OCI-LY3 (cell line): Measurements from ENCODE around the gene NCAM2.

Experiments used
- H2AFZ ChIP-seq: fragments of 200-600, 300-600 bp; shearing (Covaris generic); 2 replicates; pipeline ENCODE4 v1.6.0; 2014; ENCODE audit warnings: antibody characterized with exemption, low read depth, low read length
- H3K27ac ChIP-seq: fragments of 200-600, 300-600 bp; sonication (generic); 2 replicates; pipeline ENCODE4 v1.5.1; 2014; ENCODE audit warnings: mild to moderate bottlenecking, low read length, moderate library complexity, mixed read lengths
- H3K27me3 ChIP-seq: fragments of 200-600, 300-600 bp; sonication (generic); 2 replicates; pipeline ENCODE4 v1.6.1; 2014; ENCODE audit warnings: low read depth, low read length, mixed read lengths
- H3K36me3 ChIP-seq: fragments of 200-600, 300-600 bp; sonication (generic); replicated peaks from 2 replicates; pipeline ENCODE3; 2014; ENCODE audit warnings: low read depth, low read length, mixed read lengths
- H3K4me1 ChIP-seq: fragments of 300-600, 200-600 bp; sonication (generic); 2 replicates; pipeline ENCODE4 v1.6.1; 2014; ENCODE audit warnings: low read length, mixed read lengths
- H3K4me2 ChIP-seq: fragments of 200-600, 300-600 bp; sonication (generic); 2 replicates; pipeline ENCODE4 v1.6.1; 2014; ENCODE audit warnings: low read length, mixed read lengths
- H3K4me3 ChIP-seq: fragments of 300-600, 200-600 bp; sonication (generic); 2 replicates; pipeline ENCODE4 v1.5.1; 2014; ENCODE audit warnings: antibody characterized with exemption, mild to moderate bottlenecking, low read length, moderate library complexity
- H3K79me2 ChIP-seq: fragments of 300-600, 200-600 bp; shearing (Covaris generic); 2 replicates; pipeline ENCODE4 v1.6.1; 2014; ENCODE audit warnings: mild to moderate bottlenecking, low read length, mixed read lengths
- H3K9ac ChIP-seq: fragments of 300-600, 200-600 bp; shearing (Covaris generic); 2 replicates; pipeline ENCODE4 v1.6.0; 2014; ENCODE audit warnings: mild to moderate bottlenecking, low read length, moderate library complexity
- H3K9me3 ChIP-seq: fragments of 200-600, 300-600 bp; shearing (Covaris generic); 2 replicates; pipeline ENCODE4 v1.6.1; 2014; ENCODE audit warnings: low read length, mixed read lengths; ENCODE audit not compliant: insufficient read depth
- H4K20me1 ChIP-seq: fragments of 200-600, 300-600 bp; sonication (generic); 2 replicates; pipeline ENCODE4 v1.6.1; 2016; ENCODE audit warnings: low read length, mixed read lengths; ENCODE audit not compliant: insufficient read depth
- CTCF ChIP-seq: fragments of 200-600, 300-600 bp; sonication (generic); IDR thresholded peaks from 2 replicates; pipeline ENCODE4 v1.5.1; 2014; ENCODE audit warnings: antibody characterized with exemption, low read length, low read depth
- EZH2phosphoT487 ChIP-seq: fragments of 200-600 bp; shearing (Covaris generic); IDR thresholded peaks from 2 replicates; pipeline ENCODE4 v1.6.1; 2018; ENCODE audit warnings: antibody characterized with exemption, mixed run types, low read depth

Gene NCAM2

GRCh38 chr21:21384977-21385376 lies 386.8 kb downstream of the NCAM2 start:
- H4K20me1 ChIP-seq: no peaks in the 10 kb centered on the region
- H3K9ac ChIP-seq: no peak overlapping the region
- no peaks in the 10 kb centered on the region for H3K27me3 ChIP-seq
- no peaks in the 10 kb centered on the region for H3K9me3 ChIP-seq
- no peak overlapping the region for H3K27ac ChIP-seq
- no peak overlapping the region for H3K4me3 ChIP-seq
- no peak overlapping the region for H2AFZ ChIP-seq
- H3K36me3 ChIP-seq: no peaks in the 10 kb centered on the region
- no peak overlapping the region for H3K4me2 ChIP-seq
- TF ChIP-seq CTCF (no peak), EZH2phosphoT487 (no peak)
- no peaks in the 10 kb centered on the region for H3K79me2 ChIP-seq
- no peaks in the 10 kb centered on the region for H3K4me1 ChIP-seq

GRCh38 chr21:21385404-21385803 lies 387.2 kb downstream of the NCAM2 start:
- Histone ChIP-seq H3K4me2 (no peak overlapping the region), H3K4me1 (no peaks in the 10 kb centered on the region), H2AFZ (no peak overlapping the region), H3K4me3 (no peak overlapping the region), H3K9ac (no peak overlapping the region), H3K36me3 (no peaks in the 10 kb centered on the region), H4K20me1 (no peaks in the 10 kb centered on the region), H3K27me3 (no peaks in the 10 kb centered on the region), H3K79me2 (no peaks in the 10 kb centered on the region), H3K27ac (no peak overlapping the region), H3K9me3 (no peaks in the 10 kb centered on the region)
- TF ChIP-seq CTCF (no peak), EZH2phosphoT487 (no peak)

GRCh38 chr21:21387916-21388315 lies 389.7 kb downstream of the NCAM2 start:
- TF ChIP-seq CTCF (no peak), EZH2phosphoT487 (no peak)
- H3K4me3 ChIP-seq: no peak overlapping the region
- no peak overlapping the region for H3K27ac ChIP-seq
- H3K36me3 ChIP-seq: no peaks in the 10 kb centered on the region
- no peaks in the 10 kb centered on the region for H3K79me2 ChIP-seq
- H2AFZ ChIP-seq: no peak overlapping the region
- H3K4me1 ChIP-seq: no peaks in the 10 kb centered on the region
- no peaks in the 10 kb centered on the region for H3K9me3 ChIP-seq
- no peaks in the 10 kb centered on the region for H4K20me1 ChIP-seq
- no peak overlapping the region for H3K4me2 ChIP-seq
- H3K27me3 ChIP-seq: no peaks in the 10 kb centered on the region
- H3K9ac ChIP-seq: no peak overlapping the region

- no peak for TF ChIP-seq EZH2phosphoT487
- TF ChIP-seq CTCF: no peak
- H2AFZ ChIP-seq: no peak overlapping the region
- H3K4me3 ChIP-seq: no peak overlapping the region
- no peak overlapping the region for H3K27ac ChIP-seq
- no peaks in the 10 kb centered on the region for H3K36me3 ChIP-seq
- no peaks in the 10 kb centered on the region for H3K27me3 ChIP-seq
- H3K4me1 ChIP-seq: no peaks in the 10 kb centered on the region
- H3K9ac ChIP-seq: no peak overlapping the region
- H4K20me1 ChIP-seq: no peaks in the 10 kb centered on the region
- no peaks in the 10 kb centered on the region for H3K79me2 ChIP-seq
- H3K9me3 ChIP-seq: no peaks in the 10 kb centered on the region; the same call in 1 of the 2 replicates
- H3K4me2 ChIP-seq: no peak overlapping the region
Observed at GRCh38 chr21:21394064-21394463, 395.9 kb downstream of the NCAM2 start.
